ENCODE data around the gene MYO1D. TPM values are rescaled to one million over a fixed set of nuclear protein-coding genes. Genes with fewer than 3 reads are reported as not detected.

Gene MYO1D
- polyA plus RNA-seq, 4 donors = 62.9 to 80.1 (median 73.6) TPM

GRCh38 chr17:32513579-32513978 lies 363.3 kb downstream of the MYO1D start:
- no peak overlapping the region for H3K27ac ChIP-seq (ENCODE audit: low read depth in 1 of 3, low read length in 2 of 3)
- no peak overlapping the region for H3K4me3 ChIP-seq (ENCODE audit: low read depth in 1 of 3, low read length in 3 of 3)
- peaks cover 0 to 7% (median 0%) of the 10 kb centered on the region in 3 donors for H3K36me3 ChIP-seq (ENCODE audit: control insufficient read depth in 3 of 3, insufficient read depth in 2 of 3, low read depth in 1 of 3, low read length in 3 of 3)
- H3K9me3 ChIP-seq (ENCODE audit: control insufficient read depth in 2 of 2, insufficient read depth in 1 of 2, low read depth in 1 of 2, low read length in 1 of 2) = no peaks in the 10 kb centered on the region
- 87 to 96% (median 95%) methylated on average over 3 of the region's 3 CpGs for WGBS, 3 donors
- H3K27me3 ChIP-seq (ENCODE audit: control insufficient read depth in 3 of 3, insufficient read depth in 3 of 3, low read length in 3 of 3) = no peaks in the 10 kb centered on the region
- DNase-seq (no peak), FAIRE-seq (no peak)
- no peaks in the 10 kb centered on the region for H3K4me1 ChIP-seq (ENCODE audit: control insufficient read depth in 3 of 3, insufficient read depth in 2 of 3, low read depth in 1 of 3, low read length in 2 of 3)

GRCh38 chr17:32512328-32512727 lies 364.6 kb downstream of the MYO1D start:
- Histone ChIP-seq H3K27me3 (ENCODE audit: control insufficient read depth in 3 of 3, insufficient read depth in 3 of 3, low read length in 3 of 3) (no peaks in the 10 kb centered on the region), H3K9me3 (ENCODE audit: control insufficient read depth in 2 of 2, insufficient read depth in 1 of 2, low read depth in 1 of 2, low read length in 1 of 2) (no peaks in the 10 kb centered on the region), H3K36me3 (ENCODE audit: control insufficient read depth in 3 of 3, insufficient read depth in 2 of 3, low read depth in 1 of 3, low read length in 3 of 3) (peaks cover 0 to 4% (median 0%) of the 10 kb centered on the region in 3 donors), H3K4me1 (ENCODE audit: control insufficient read depth in 3 of 3, insufficient read depth in 2 of 3, low read depth in 1 of 3, low read length in 2 of 3) (no peaks in the 10 kb centered on the region), H3K27ac (ENCODE audit: low read depth in 1 of 3, low read length in 2 of 3) (no peak overlapping the region), H3K4me3 (ENCODE audit: low read depth in 1 of 3, low read length in 3 of 3) (no peak overlapping the region)
- FAIRE-seq (no peak), DNase-seq (no peak)
- WGBS, 3 donors = 90 to 97% (median 93%) methylated on average over 2 of the region's 2 CpGs

DNA sequence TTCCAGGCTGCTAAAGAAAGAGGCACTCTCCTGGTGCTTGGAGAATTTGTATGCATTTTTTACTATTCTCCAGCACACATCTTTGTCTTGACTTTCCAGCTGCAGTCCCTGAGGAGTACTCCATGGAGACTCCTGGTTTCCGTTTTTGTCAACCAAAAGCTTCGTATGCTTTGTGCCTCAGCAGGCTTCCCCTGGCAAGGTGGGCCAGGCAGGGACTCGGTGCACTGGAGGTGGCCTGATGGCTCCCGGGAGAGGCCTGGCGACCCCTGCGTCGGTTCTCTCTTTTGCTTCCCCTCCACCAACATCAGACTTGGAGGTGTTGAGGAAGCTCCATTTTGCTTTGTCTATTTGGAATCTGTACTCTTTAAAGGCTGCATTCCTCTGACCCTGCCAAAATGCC lies 366.5 kb downstream of the MYO1D start:
- no peak for FAIRE-seq
- WGBS, 3 donors = 90 to 96% (median 94%) methylated on average over 7 of the region's 7 CpGs
- Histone ChIP-seq H3K36me3 (ENCODE audit: control insufficient read depth in 3 of 3, insufficient read depth in 2 of 3, low read depth in 1 of 3, low read length in 3 of 3) (peaks cover 0 to 4% (median 0%) of the 10 kb centered on the region in 3 donors), H3K27me3 (ENCODE audit: control insufficient read depth in 3 of 3, insufficient read depth in 3 of 3, low read length in 3 of 3) (no peaks in the 10 kb centered on the region), H3K9me3 (ENCODE audit: control insufficient read depth in 2 of 2, insufficient read depth in 1 of 2, low read depth in 1 of 2, low read length in 1 of 2) (no peaks in the 10 kb centered on the region), H3K4me3 (ENCODE audit: low read depth in 1 of 3, low read length in 3 of 3) (no peak overlapping the region), H3K27ac (ENCODE audit: low read depth in 1 of 3, low read length in 2 of 3) (no peak overlapping the region), H3K4me1 (ENCODE audit: control insufficient read depth in 3 of 3, insufficient read depth in 2 of 3, low read depth in 1 of 3, low read length in 2 of 3) (no peaks in the 10 kb centered on the region)
- no peak for DNase-seq

GRCh38 chr17:32508926-32509325 lies 368.0 kb downstream of the MYO1D start:
- WGBS, 3 donors = 89 to 97% (median 96%) methylated on average over 5 of the region's 5 CpGs
- H3K36me3 ChIP-seq (ENCODE audit: control insufficient read depth in 3 of 3, insufficient read depth in 2 of 3, low read depth in 1 of 3, low read length in 3 of 3) = peaks cover 0 to 17% (median 0%) of the 10 kb centered on the region in 3 donors
- H3K27me3 ChIP-seq (ENCODE audit: control insufficient read depth in 3 of 3, insufficient read depth in 3 of 3, low read length in 3 of 3) = no peaks in the 10 kb centered on the region
- H3K9me3 ChIP-seq (ENCODE audit: control insufficient read depth in 2 of 2, insufficient read depth in 1 of 2, low read depth in 1 of 2, low read length in 1 of 2) = no peaks in the 10 kb centered on the region
- H3K4me3 ChIP-seq (ENCODE audit: low read depth in 1 of 3, low read length in 3 of 3) = no peak overlapping the region
- FAIRE-seq (no peak), DNase-seq (no peak)
- H3K27ac ChIP-seq (ENCODE audit: low read depth in 1 of 3, low read length in 2 of 3) = no peak overlapping the region
- no peaks in the 10 kb centered on the region for H3K4me1 ChIP-seq (ENCODE audit: control insufficient read depth in 3 of 3, insufficient read depth in 2 of 3, low read depth in 1 of 3, low read length in 2 of 3)

DNA sequence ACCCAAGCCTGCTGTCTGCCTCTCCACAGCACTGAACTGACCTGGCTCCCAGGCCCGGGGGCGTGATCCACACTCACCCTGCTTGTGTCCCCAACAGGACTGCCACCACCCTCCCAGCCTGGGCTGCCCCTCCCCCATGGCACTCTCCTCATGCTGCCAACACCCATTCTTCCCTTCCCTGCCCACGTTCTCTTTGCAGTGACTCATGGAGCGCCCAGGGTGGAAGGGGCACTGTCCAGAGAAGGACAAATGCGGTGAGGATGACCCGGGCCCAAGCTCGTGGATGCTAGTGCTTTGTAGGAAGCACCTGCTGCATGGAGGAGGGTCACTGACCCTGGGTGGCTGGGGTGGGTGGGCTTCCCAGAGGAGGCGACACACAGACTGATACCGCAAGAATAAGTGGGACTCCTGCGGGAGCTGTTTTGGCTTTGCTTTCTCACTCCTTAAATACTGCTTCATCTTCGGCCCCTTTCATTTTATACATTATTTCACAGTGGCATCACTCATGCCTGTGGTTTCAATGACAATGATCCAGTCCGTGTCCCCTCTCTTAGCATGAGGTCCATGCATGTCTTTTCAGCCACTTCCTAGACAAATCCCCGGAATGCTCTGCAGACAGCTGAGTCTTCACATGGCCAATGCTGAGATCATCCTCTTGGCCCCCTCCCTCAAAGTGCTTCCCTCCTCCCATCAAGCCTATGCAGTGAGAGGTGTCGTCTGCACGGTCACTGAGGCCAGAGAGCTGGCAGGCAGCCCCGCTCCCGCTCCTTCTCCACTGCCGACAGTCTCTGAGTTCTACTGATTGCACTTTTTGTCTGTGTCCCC lies 372.5 kb downstream of the MYO1D start:
- Histone ChIP-seq H3K27me3 (ENCODE audit: control insufficient read depth in 3 of 3, insufficient read depth in 3 of 3, low read length in 3 of 3) (no peaks in the 10 kb centered on the region), H3K36me3 (ENCODE audit: control insufficient read depth in 3 of 3, insufficient read depth in 2 of 3, low read depth in 1 of 3, low read length in 3 of 3) (peaks cover 0 to 35% (median 0%) of the 10 kb centered on the region in 3 donors), H3K27ac (ENCODE audit: low read depth in 1 of 3, low read length in 2 of 3) (peak overlapping the region; percentile 12 to 86 (median 81)), H3K4me3 (ENCODE audit: low read depth in 1 of 3, low read length in 3 of 3) (no peak overlapping the region), H3K9me3 (ENCODE audit: control insufficient read depth in 2 of 2, insufficient read depth in 1 of 2, low read depth in 1 of 2, low read length in 1 of 2) (no peaks in the 10 kb centered on the region), H3K4me1 (ENCODE audit: control insufficient read depth in 3 of 3, insufficient read depth in 2 of 3, low read depth in 1 of 3, low read length in 2 of 3) (no peaks in the 10 kb centered on the region)
- WGBS, 3 donors = 78 to 88% (median 88%) methylated on average over 17 to 18 of the region's 18 CpGs
- DNase-seq = no peak
- FAIRE-seq = no peak

- H3K27me3 ChIP-seq (ENCODE audit: control insufficient read depth in 3 of 3, insufficient read depth in 3 of 3, low read length in 3 of 3) = no peaks in the 10 kb centered on the region
- peaks cover 0 to 35% (median 0%) of the 10 kb centered on the region in 3 donors for H3K36me3 ChIP-seq (ENCODE audit: control insufficient read depth in 3 of 3, insufficient read depth in 2 of 3, low read depth in 1 of 3, low read length in 3 of 3)
- peak overlapping the region; percentile 12 to 86 (median 81) for H3K27ac ChIP-seq (ENCODE audit: low read depth in 1 of 3, low read length in 2 of 3)
- no peak for FAIRE-seq
- H3K4me1 ChIP-seq (ENCODE audit: control insufficient read depth in 3 of 3, insufficient read depth in 2 of 3, low read depth in 1 of 3, low read length in 2 of 3) = no peaks in the 10 kb centered on the region
- H3K4me3 ChIP-seq (ENCODE audit: low read depth in 1 of 3, low read length in 3 of 3) = no peak overlapping the region
- 64 to 80% (median 65%) methylated on average over 7 of the region's 7 CpGs for WGBS, 3 donors
- no peaks in the 10 kb centered on the region for H3K9me3 ChIP-seq (ENCODE audit: control insufficient read depth in 2 of 2, insufficient read depth in 1 of 2, low read depth in 1 of 2, low read length in 1 of 2)
- DNase-seq = peak in 1 of 2 donors; percentile 63
Measured at GRCh38 chr17:32503251-32504165, 373.4 kb downstream of the MYO1D start.

GRCh38 chr17:32502710-32503109 lies 374.2 kb downstream of the MYO1D start:
- H3K27ac ChIP-seq (ENCODE audit: low read depth in 1 of 3, low read length in 2 of 3) = peak overlapping the region in 2 of 3 donors; percentile 68 to 86
- no peak for DNase-seq
- H3K4me1 ChIP-seq (ENCODE audit: control insufficient read depth in 3 of 3, insufficient read depth in 2 of 3, low read depth in 1 of 3, low read length in 2 of 3) = no peaks in the 10 kb centered on the region
- no peaks in the 10 kb centered on the region for H3K9me3 ChIP-seq (ENCODE audit: control insufficient read depth in 2 of 2, insufficient read depth in 1 of 2, low read depth in 1 of 2, low read length in 1 of 2)
- peaks cover 0 to 42% (median 0%) of the 10 kb centered on the region in 3 donors for H3K36me3 ChIP-seq (ENCODE audit: control insufficient read depth in 3 of 3, insufficient read depth in 2 of 3, low read depth in 1 of 3, low read length in 3 of 3)
- WGBS, 3 donors = 80 to 95% (median 93%) methylated on average over 10 of the region's 10 CpGs
- no peaks in the 10 kb centered on the region for H3K27me3 ChIP-seq (ENCODE audit: control insufficient read depth in 3 of 3, insufficient read depth in 3 of 3, low read length in 3 of 3)
- no peak overlapping the region for H3K4me3 ChIP-seq (ENCODE audit: low read depth in 1 of 3, low read length in 3 of 3)
- FAIRE-seq = no peak

- no peaks in the 10 kb centered on the region for H3K27me3 ChIP-seq (ENCODE audit: control insufficient read depth in 3 of 3, insufficient read depth in 3 of 3, low read length in 3 of 3)
- H3K4me1 ChIP-seq (ENCODE audit: control insufficient read depth in 3 of 3, insufficient read depth in 2 of 3, low read depth in 1 of 3, low read length in 2 of 3) = no peaks in the 10 kb centered on the region
- 93 to 97% (median 96%) methylated on average over 3 of the region's 3 CpGs for WGBS, 3 donors
- DNase-seq (no peak), FAIRE-seq (no peak)
- H3K4me3 ChIP-seq (ENCODE audit: low read depth in 1 of 3, low read length in 3 of 3) = no peak overlapping the region
- H3K36me3 ChIP-seq (ENCODE audit: control insufficient read depth in 3 of 3, insufficient read depth in 2 of 3, low read depth in 1 of 3, low read length in 3 of 3) = peaks cover 0 to 46% (median 0%) of the 10 kb centered on the region in 3 donors
- H3K9me3 ChIP-seq (ENCODE audit: control insufficient read depth in 2 of 2, insufficient read depth in 1 of 2, low read depth in 1 of 2, low read length in 1 of 2) = no peaks in the 10 kb centered on the region
- H3K27ac ChIP-seq (ENCODE audit: low read depth in 1 of 3, low read length in 2 of 3) = no peak overlapping the region
Measured at GRCh38 chr17:32502013-32502412, 374.9 kb downstream of the MYO1D start.

All from small intestine (tissue), 7 donors.